ENCODE results near the gene GUF1. TPM values are rescaled to one million over a fixed set of nuclear protein-coding genes. Genes with fewer than 3 reads are reported as not detected.
A peak's percentile ranks its signal among the peaks of the same experiment; 100 is the strongest.

The GUF1 gene
- total and polyA plus RNA-seq, 2 of the 13 experiments (the other 11 are each of a cell fraction or from before 2014, with no cell fraction given) = 10.3 to 24.6 TPM

GRCh38 chr4:44678094-44679041 is at the start of gene GUF1 (continued):
- TF ChIP-seq ZNF318 (CRISPR knock-in tag; IDR thresholded peaks at IDR 0.05) = no peak
- TF ChIP-seq ZNF263 (CRISPR knock-in tag; IDR thresholded peaks at IDR 0.05) = peak; percentile 57
- TF ChIP-seq IRF9 (CRISPR knock-in tag; IDR thresholded peaks at IDR 0.05; ENCODE audit: borderline replicate concordance) = peak; percentile 77; the same call in 1 of the 2 replicates
- TF ChIP-seq ZFP41 (CRISPR knock-in tag; IDR thresholded peaks at IDR 0.05; ENCODE audit: borderline replicate concordance) = 0 out of 2 replicates have a peak, but pooled peaks have one; percentile 52
- TF ChIP-seq ZNF740 (CRISPR knock-in tag; IDR thresholded peaks at IDR 0.05) = peak; percentile 85
- peak; percentile 53 for TF ChIP-seq HINFP (CRISPR knock-in tag; IDR thresholded peaks at IDR 0.05; ENCODE audit: low read depth)
- TF ChIP-seq SIX4 (CRISPR knock-in tag; IDR thresholded peaks at IDR 0.05) = peak; percentile 63
- peak; percentile 99 for TF ChIP-seq GMEB2 (CRISPR knock-in tag; IDR thresholded peaks at IDR 0.05; ENCODE audit: low read depth)
- 0 out of 2 replicates have a peak, but pooled peaks have one; percentile 73 for TF ChIP-seq ZNF589 (CRISPR knock-in tag; conservative IDR thresholded peaks at IDR 0.05)
- TF ChIP-seq MXI1 (IDR thresholded peaks at IDR 0.05; ENCODE audit: borderline replicate concordance, low read depth, low read length) = peak; percentile 44; the same call in 1 of the 3 replicates
- TF ChIP-seq RNF2 (conservative IDR thresholded peaks at IDR 0.05; ENCODE audit: low read depth) = peak; percentile 90; the same call in 1 of the 2 replicates
- no peak for TF ChIP-seq CCAR2 (optimal IDR thresholded peaks at IDR 0.05; ENCODE audit: low read depth, low read length)

Data from HepG2 (cell line).